Lower leg skin (tissue), 3 donors: ENCODE measurements around the gene TICRR.

Experiments used
- POLR2A ChIP-seq, 2 donors: fragments of 450-650 bp; IDR thresholded peaks; one replicate each; pipeline ENCODE4 v1.6.1; 2016 to 2017; ENCODE audit warnings: antibody characterized with exemption in 2 of 2, mild to moderate bottlenecking in 1 of 2, moderate library complexity in 1 of 2
- TF ChIP-seq, protein P1 (sequence below), 3 donors: fragments of 450-650 bp; IDR thresholded peaks; one replicate each; pipeline ENCODE4 v1.5.1; 2016; ENCODE audit warnings: antibody characterized with exemption in 3 of 3, mild to moderate bottlenecking in 3 of 3, moderate library complexity in 2 of 3

DNA sequence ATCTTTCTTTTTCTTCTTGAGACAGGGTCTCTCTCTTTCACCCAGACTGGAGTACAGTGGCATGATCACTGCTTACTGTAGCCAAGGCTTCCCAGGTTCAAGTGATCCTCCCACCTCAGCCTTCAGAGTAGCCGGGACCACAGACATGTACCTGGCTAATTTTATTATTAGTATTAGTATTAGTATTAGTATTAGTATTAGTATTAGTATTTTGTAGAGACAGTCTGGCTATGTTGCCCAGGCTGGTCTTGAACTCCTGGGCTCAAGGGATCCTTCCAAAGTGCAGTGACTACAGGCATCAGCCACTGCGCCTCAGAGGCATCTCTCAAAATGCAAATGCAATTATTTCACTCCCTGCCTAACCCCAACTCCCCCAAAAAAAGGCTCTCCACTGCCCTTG, 78.3 kb downstream of the TICRR start:
- TF ChIP-seq POLR2A (IDR thresholded peaks at IDR 0.05) = no peak
- TF ChIP-seq, protein P1, sequence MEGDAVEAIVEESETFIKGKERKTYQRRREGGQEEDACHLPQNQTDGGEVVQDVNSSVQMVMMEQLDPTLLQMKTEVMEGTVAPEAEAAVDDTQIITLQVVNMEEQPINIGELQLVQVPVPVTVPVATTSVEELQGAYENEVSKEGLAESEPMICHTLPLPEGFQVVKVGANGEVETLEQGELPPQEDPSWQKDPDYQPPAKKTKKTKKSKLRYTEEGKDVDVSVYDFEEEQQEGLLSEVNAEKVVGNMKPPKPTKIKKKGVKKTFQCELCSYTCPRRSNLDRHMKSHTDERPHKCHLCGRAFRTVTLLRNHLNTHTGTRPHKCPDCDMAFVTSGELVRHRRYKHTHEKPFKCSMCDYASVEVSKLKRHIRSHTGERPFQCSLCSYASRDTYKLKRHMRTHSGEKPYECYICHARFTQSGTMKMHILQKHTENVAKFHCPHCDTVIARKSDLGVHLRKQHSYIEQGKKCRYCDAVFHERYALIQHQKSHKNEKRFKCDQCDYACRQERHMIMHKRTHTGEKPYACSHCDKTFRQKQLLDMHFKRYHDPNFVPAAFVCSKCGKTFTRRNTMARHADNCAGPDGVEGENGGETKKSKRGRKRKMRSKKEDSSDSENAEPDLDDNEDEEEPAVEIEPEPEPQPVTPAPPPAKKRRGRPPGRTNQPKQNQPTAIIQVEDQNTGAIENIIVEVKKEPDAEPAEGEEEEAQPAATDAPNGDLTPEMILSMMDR (IDR thresholded peaks at IDR 0.05) = no peak
